Right ventricle myocardium superior (tissue), 1 donor: Measurements from ENCODE around the gene ENAH. TPM values are rescaled to one million over a fixed set of nuclear protein-coding genes. Genes with fewer than 3 reads are reported as not detected.

Source experiments
- ATAC-seq: fragments of 200-7000 bp; cut with Tn5 transposase; one replicate; pipeline ENCODE4 v1.9.1; 2020; ENCODE audit warnings: mild to moderate bottlenecking; ENCODE audit not compliant: poor library complexity
- DNase-seq: peaks from one replicate; pipeline ENCODE4 v3.0.0-alpha.2; 2020
- intact Hi-C: fragments of 100-400 bp; cut with DNase I; formaldehyde crosslinking; loops from one replicate; pipeline ENCODE4 v1.11.2; 2022
- total RNA-seq: library from RNA; stranded (reverse); fragmentation: NEBNext Ultra II Directional; extraction: Animal tissue kit (Norgen Biotek cat#: 25700); gene quantifications from one replicate; pipeline ENCODE4 v1.2.1, GENCODE V29; 2021
- donor health status: DM: no; HTN: yes; CAD: no; lungs with severe emphysema.

The ENAH gene
- total RNA-seq, 1 donor from 2014 or later: 70.4 TPM

DNA sequence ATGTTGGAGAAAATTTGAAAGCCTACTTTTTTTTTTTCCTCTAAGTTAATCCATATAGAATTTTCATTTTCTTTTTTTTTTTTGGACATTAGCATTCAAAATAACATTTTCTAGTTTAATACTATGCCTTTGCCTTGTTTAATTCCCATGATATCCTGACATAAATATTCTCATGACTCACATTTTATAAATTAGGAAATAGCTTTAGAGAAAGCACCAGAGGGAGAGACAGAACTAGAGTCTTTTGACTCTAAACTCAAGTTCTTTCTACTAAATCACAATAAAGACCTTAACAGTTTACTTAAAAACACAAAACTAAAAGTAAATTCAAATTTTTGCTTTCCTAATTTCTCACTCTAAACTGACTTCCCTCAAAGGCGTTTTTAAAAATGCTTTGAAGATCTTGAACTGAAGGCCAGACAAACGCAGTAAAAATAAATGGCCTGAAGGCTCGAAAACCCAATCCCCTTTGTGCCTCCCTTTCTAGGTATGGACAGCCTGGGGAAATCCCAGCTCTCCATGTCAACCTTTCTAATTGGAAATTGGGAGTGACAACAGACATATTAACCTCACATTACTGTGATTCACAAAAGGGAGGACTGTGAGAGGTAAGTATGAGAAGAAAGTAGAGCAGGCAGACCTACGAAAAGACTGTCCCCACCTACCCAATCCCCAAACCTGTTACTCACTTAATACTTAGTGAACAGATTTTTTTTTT lies 104.6 kb downstream of the ENAH start:
- ATAC-seq (no peak), DNase-seq (no peak)
- intact Hi-C loops: no loop called here

DNA sequence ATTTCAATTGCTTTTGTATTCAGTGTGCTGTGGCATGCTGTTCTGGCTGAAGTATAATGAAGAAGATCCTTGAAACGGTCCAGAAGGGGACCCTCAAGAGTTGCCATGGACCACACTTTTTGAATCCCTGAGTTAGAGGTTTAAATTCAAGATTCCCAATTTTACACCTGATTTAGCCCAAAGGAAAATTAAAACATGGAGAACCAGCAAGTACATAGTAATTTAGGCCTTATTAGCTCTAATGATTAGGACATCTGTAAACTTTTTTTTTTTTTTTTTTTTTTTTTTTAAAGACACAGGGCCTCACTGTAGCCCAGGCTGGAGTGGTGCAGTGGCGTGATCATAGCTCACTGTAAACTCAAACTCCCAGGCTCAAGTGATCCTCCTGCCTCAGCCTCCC lies 107.3 kb downstream of the ENAH start:
- ATAC-seq (no peak), DNase-seq (no peak)
- intact Hi-C loops: no loop called here

DNA sequence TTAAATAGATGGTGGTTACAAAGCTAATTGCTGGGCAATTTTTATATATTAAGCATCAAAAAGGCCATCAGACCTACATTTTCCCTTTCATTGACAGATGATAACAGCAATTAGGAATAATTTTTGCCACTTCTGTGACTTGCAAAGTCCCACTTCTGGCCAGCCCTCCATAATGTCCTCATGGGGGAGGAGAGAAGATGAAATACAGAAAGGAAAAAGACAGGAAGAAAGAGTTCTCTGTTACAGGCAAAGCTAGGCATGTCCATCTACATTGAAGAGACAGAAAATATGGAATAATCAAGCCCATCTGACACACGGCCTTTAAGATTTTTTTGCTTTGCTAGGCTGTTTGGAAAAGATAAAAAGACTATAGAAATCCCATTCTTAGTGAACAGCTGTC lies 108.0 kb downstream of the ENAH start:
- no peak for ATAC-seq
- intact Hi-C loops: no loop called here
- no peak for DNase-seq

DNA sequence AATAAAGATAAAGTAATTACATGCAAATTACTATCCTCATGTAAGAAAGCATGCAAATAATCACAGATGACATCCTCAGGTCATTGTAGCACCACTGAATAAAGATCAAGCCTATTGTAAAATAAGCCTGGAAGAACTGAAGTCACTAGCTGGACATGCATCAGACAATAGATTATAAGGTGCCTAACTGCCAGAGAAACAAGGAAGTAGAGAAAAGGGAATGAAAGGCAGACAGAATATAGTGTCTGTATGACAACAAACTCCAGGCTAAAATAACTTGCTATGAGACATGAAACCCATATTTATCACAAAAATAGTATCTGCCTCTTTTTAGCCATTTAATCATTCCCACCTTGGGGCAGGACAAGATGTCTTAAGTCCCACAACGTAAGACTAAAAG lies 108.7 kb downstream of the ENAH start:
- no peak for DNase-seq
- intact Hi-C loops: no loop called here
- ATAC-seq: no peak

DNA sequence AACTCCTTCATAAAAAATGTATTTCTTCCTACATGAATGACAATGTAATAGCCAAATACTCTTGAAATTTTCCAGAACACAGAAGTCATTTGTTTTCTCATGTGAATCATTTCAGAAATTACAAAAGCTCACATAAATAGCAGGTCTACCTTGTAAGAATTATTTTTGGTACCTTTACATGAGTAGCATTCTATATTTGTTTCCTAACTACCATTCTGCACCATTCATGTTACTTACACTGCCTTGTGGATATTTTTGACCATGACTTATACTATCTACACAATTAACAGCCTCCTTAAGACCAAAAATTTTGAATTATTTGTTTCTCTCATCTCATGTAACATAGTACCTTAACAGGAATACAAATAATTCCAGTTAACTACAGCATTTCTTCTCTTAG lies 109.6 kb downstream of the ENAH start:
- no peak for ATAC-seq
- no peak for DNase-seq
- intact Hi-C loops: no loop called here

DNA sequence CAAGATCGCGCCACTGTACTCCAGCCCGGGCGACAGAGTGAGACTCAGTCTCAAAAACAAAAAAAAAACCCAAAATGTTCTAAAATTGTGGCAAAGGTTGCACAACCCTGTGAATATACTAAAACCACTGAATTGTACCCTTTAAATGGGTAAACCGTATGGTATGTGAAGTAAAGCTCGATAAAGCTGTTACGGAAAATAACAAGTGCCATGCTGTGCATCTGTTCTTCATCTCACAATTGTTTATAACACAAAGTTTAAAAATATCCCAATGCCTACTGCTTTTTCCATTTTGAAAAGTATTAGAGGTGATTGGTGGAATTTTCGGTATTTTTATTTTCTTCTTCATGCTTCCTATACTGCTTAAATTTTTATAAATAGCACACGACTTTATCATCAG lies 111.5 kb downstream of the ENAH start:
- intact Hi-C loops: no loop called here
- DNase-seq (no peak), ATAC-seq (no peak)

DNA sequence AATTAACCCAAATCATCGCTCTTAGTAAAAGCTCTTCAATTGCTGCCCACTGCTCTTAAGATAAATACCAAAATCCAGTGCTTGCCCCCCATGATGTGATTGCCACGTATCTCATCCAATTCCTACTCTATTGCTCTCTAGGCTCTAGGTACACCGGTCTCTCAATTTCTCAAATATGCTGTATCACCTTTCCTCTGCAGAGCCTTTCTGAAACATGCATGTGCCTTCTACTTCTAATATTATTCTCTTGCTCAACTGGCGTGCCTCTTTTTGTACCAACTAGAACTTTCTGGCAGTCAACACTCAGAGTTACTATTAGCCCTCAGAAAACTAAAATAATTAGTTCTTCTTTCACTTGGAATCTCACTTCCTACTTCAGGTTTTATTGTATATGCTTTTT lies 113.3 kb downstream of the ENAH start:
- intact Hi-C loops: no loop called here
- DNase-seq: no peak
- ATAC-seq: no peak

DNA sequence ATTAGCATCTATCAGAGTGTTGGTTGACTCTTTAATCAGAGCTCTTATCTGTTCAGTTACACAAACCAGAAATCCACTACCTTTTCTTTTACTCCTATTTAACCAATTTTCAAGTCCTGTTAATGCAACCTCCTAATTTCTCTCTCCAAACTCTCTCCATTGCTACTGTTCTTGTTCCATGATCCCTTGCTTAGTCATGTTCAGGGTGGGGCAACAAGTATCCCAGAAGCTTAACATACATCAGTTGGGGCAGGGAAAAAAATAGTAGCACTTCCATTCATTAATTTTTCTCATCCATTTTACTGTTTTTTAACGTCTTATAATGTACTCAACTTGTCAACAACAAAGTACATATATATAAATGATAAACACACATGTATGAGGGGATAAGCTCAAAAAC lies 113.9 kb downstream of the ENAH start:
- no peak for ATAC-seq
- no peak for DNase-seq
- intact Hi-C loops: no loop called here

DNA sequence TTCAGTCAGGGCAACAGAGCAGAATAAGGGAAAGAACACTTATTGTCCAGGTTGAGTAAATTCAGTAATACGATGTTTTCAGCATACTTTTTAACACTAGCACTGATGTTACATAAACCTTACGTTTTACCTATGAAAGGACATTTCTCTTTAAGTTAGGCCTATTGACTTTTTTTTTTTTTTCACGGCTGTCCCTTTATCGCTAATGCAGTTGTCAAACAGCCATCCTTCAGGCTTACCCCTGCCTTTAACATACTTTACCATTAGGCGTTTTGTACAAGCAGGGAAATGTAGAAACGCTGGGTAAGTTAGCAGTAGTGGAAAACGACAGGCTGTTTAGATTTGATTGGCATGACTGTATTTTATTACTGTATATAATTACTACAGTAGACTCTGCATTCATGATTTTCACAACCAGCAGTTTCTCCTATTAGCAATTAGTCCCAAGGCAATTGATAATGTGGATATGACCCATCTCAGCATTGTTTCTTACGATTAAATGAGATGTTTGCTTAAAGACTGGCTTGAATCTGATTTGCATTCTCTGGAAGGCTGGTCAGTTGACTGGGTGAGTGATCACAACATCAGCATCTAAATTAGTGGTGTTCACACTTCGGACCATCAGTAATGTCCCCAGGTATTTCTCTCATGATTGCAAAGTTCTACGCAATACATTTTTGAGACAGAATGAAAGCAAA lies 115.2 kb downstream of the ENAH start:
- DNase-seq: no peak
- ATAC-seq: no peak
- intact Hi-C loops: no loop called here

DNA sequence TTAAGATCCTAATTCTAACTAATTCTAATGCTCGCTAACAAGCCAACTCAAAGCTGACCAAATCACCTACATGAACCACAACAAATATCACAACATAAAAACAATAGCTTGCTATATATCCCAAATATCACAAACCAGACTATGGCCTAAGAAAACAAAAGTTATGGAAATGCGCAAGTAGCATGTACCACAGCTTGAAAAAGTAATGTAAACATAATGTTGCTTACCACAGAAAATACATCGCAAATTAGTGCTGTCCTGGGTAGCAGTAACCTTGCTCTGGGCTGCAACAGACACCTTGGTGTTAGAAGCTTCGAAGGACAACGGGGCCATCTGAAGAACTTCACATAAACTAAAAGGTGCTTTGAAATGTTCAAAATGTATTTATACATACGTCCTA lies 117.6 kb downstream of the ENAH start:
- DNase-seq (no peak), ATAC-seq (no peak)
- intact Hi-C loops: no loop called here

DNA sequence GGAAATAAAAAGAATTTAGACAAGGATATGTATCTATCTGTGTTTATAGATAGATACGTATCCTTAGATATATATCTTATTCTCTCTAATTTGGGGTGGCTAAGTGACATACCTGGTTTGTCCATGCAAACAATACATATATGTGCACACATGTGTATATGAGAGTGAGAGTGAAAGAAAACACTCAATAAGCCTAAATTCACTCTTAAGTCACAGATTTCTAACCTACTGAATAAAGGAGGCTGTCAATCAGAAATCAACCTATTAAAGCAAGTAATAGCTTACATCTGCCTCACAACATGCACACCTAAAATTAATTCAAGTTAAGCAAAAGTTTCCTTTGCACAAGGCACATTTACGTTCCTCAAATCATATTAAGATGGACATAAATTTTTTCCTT lies 118.2 kb downstream of the ENAH start:
- intact Hi-C loops: no loop called here

DNA sequence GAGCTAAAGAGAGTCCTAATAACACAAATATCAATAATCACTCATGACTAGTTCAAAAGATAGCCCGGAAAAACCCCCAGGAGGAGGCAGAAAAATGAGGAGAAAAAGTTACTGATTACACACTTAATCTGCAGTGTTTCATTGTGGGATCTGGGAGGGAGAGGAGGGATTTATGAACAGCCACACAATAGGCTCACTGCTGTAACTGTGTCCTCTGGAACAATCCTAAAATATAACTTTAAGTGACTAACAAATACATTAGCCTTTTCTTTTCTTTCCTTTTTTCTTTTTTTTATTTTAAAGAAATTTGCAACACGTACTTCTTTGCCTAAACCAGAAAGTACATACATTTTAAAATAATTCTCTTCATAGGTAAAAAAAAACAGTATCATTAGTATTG lies 118.8 kb downstream of the ENAH start:
- DNase-seq (no peak), ATAC-seq (no peak)
- intact Hi-C loops: no loop called here

More for the DNA sequence above, 118.2 kb downstream of the ENAH start:
- ATAC-seq (no peak), DNase-seq (no peak)

DNA sequence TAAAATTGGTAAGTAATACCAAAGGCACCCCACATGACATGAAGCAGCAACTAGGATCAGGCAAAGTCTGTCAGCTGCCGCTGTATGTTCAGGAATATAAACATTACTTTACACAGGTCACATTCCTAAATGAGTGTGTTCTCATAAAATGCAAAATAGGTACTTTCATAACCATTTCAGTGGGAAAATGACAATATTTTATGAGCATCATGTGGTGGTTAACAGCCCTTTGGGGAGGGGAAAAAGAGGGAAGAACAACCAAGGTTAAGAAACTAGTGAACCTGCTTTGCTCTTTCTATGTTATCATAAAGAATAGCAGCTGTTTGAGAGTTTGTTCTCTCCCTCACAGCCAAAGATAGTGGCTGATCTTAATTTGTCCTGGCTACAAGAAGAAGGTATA lies 119.7 kb downstream of the ENAH start:
- intact Hi-C loops: no loop called here
- ATAC-seq (no peak), DNase-seq (no peak)

DNA sequence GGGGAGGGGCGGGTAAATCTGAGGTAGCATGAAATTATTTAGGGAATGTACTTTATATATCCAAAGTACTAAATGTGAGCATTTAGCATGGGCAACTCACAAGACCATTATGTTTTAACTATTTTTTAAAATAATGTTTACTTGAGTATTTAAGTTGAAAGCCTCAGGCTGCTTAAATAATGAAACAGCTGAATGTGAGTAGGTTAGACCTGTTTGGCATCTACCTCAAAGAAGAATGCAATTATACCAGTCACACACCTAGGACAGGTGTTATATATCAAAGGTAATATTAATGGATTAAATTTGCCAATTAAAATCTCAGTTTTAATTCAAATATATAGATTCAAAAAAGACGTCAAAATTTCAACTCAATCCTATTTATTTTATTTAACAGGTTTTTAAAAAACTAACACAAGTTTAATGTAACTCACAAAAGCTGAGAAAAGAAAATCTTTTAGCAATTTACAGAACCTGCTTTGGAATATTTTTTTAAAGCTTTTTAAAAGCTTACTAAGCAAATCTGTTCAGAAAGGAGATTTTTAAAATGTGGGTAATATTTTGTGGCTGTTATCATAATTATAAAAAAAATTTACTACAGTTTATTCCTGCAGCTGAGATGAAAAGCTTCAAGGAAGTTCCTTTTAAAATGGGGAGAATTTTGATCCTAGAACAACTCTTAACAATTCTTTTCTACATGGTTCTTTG lies 120.5 kb downstream of the ENAH start:
- ATAC-seq: no peak
- DNase-seq: no peak
- intact Hi-C loops: no loop called here

DNA sequence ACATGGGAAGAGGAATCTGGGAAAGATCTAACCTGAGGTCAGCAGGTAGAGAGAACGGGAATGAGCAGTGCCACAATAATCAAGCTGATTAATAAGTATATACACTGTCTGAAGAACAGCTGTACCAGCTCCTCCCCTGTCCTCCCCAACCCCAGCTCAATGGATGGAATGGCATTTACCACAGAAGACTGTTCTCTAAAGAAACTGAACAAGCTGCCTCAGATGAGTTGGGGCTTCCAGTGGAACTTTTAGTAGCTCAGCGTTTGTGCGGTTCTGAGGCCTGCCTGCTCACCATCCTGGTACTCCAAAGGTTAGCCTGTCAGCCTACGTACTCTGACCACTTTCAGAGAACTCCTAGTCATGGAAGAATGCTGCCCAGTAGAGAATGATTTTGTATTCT lies 123.2 kb downstream of the ENAH start:
- intact Hi-C loops: no loop called here
- no peak for DNase-seq
- no peak for ATAC-seq

DNA sequence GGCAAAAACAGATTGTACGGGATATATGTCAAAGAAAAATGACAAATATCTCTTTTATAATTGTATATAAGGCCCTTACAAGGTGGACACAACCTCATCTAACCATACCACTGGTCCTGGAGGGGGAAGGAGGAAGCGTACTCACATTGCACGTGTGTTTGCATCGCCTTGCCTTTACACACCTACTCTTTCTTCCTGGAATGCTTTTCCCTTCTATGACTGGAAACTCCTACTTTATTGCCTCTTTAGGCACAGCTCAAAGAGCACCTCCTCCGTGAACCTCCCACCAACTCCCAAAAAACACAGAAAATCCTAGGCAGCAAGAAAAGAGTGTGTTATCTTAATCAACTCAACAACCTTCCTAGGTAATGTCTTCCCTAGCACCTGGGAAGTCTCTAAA lies 125.3 kb downstream of the ENAH start:
- ATAC-seq: no peak
- no peak for DNase-seq
- intact Hi-C loops: no loop called here

DNA sequence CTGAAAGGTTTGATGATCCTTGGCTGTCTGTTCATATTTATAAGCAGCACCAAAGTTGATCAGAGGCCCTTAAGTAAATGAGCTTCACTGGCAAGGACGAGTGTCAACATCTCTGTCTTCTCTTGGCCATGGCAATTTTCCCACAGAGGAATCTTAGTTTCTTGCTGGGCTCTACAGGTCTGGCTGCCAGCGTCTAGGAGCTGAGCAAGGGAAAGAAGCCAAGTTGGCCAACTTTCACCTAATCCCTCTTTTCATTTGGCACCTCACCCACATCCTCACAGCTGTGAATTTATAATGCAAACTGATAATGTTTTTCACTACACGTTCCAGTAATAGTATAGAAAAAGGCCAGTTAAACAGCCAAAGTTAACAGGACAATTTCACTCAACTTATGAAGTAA lies 126.0 kb downstream of the ENAH start:
- DNase-seq: no peak
- intact Hi-C loops: no loop called here
- ATAC-seq: peak; percentile 58

DNA sequence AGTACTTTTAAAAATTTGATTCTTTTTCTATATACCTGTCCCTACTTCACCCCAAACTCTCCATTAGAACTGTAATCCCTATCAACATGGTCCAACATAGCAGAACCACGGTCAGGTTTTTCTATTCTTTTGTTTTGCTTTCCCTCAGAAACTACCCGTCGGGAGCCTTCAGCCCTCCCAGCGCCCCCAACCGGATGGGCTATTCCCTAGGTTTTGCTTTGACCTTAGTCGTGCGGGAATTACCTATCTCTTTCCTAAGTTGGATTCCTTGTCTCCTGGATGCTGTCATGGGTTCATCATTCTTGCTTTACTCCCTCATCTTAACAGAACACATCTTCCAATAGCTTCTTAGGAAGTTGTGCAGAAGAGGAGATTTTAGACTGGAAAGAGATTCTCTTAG lies 127.5 kb downstream of the ENAH start:
- DNase-seq (no peak), ATAC-seq (no peak)
- intact Hi-C loops: no loop called here

DNA sequence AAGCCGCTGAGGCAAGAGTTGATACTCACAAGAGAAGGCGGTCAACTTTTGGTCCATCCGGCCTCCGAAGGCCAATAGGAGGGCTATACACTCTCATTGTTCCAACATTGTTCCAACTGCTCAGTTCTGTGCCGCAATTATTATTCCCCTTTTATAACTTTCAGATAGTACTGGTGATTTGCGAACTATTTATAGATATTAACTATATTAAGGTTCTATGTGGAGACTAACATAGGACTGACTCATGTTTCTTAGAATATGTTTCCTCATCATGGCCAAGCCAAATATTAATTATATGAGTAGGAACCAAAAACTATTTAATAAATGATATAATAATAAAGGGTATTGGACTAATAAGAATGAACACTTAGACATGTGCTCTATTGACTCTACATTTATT lies 128.4 kb downstream of the ENAH start:
- intact Hi-C loops: no loop called here
- no peak for DNase-seq
- ATAC-seq: peak; percentile 38

DNA sequence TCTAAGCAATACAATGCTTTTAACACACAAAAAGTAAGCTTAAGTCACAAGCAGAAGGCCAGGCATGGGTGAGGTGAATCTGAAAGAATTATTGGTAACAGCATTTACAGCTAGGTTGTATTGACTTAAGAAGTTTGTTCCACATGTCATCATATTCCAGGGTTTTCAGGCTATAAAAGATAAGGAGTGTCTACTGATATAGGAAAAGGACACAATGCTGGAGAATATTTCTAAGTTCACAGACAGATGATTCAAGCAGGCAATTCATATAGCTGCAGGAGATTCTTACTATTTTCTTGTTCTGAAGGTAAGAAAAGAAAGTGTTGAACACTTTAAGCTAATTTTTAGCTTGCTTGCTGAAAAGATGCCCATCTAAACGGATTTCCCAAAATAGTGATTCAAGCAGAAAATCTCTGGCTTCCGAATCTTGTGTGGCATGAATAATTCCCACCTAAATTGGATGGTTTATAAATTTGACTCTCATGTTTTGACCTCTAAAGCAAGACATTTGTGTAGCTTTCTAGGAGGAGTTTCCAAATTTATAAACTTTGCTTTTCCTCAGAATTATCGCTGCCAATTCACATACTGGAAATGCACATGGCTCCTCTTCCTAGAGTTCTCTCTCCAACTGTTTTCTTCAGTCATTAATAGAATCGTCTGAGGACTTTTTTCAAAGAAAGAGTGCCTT lies 129.5 kb downstream of the ENAH start:
- intact Hi-C loops: no loop called here
- no peak for DNase-seq
- no peak for ATAC-seq
